Upper lobe of right lung (tissue), 1 donor: ENCODE data around the gene MIER2. TPM values are rescaled to one million over a fixed set of nuclear protein-coding genes. Genes with fewer than 3 reads are reported as not detected.

Source experiments
- ATAC-seq: fragments of 200-7000 bp; cut with Tn5 transposase; one replicate; pipeline ENCODE4 v1.9.1; 2020; ENCODE audit warnings: mild to moderate bottlenecking, moderate library complexity
- DNase-seq: peaks from one replicate; pipeline ENCODE4 v3.0.0-alpha.2; 2020
- H3K27ac ChIP-seq: fragments of 200-600 bp; one replicate; pipeline ENCODE4 v1.8.0; 2022
- H3K27me3 ChIP-seq: fragments of 200-600 bp; one replicate; pipeline ENCODE4 v1.8.0; 2022; ENCODE audit warnings: mild to moderate bottlenecking
- H3K36me3 ChIP-seq: fragments of 200-600 bp; one replicate; pipeline ENCODE4 v1.8.0; 2022
- H3K4me1 ChIP-seq: fragments of 200-600 bp; one replicate; pipeline ENCODE4 v1.8.0; 2022
- H3K4me3 ChIP-seq: fragments of 200-600 bp; one replicate; pipeline ENCODE4 v1.8.0; 2022; ENCODE audit warnings: mild to moderate bottlenecking
- H3K9me3 ChIP-seq: fragments of 200-600 bp; one replicate; pipeline ENCODE4 v1.8.0; 2022
- CTCF ChIP-seq: fragments of 200-600 bp; IDR thresholded peaks from one replicate; pipeline ENCODE4 v1.8.0; 2022; ENCODE audit warnings: antibody characterized with exemption
- intact Hi-C: fragments of 100-400 bp; cut with DNase I; formaldehyde crosslinking; loops from one replicate; pipeline ENCODE4 v1.11.0; 2022
- total RNA-seq: library from RNA; stranded (reverse); fragmentation: NEBNext Ultra II Directional; extraction: Animal tissue kit (Norgen Biotek cat#: 25700); gene quantifications from one replicate; pipeline ENCODE4 v1.2.1, GENCODE V29; 2021
- donor health status: DM: no; HTN: yes; CAD: no; lungs with severe emphysema.

Gene MIER2
- total RNA-seq, 1 donor from 2014 or later, result 43.1 TPM

GRCh38 chr19:369876-370275 is 25.3 kb upstream of the MIER2 start:
- no peak overlapping the region for H3K27ac ChIP-seq
- H3K36me3 ChIP-seq, result no peaks in the 10 kb centered on the region
- peaks cover 10% of the 10 kb centered on the region for H3K27me3 ChIP-seq
- no peak overlapping the region for H3K4me3 ChIP-seq
- no peaks in the 10 kb centered on the region for H3K4me1 ChIP-seq
- DNase-seq (no peak), ATAC-seq (no peak)
- H3K9me3 ChIP-seq, result no peaks in the 10 kb centered on the region
- intact Hi-C loops, result no loop called here
- TF ChIP-seq CTCF, result no peak

GRCh38 chr19:369256-369655 is 24.7 kb upstream of the MIER2 start:
- Histone ChIP-seq H3K27me3 (peaks cover 13% of the 10 kb centered on the region), H3K36me3 (no peaks in the 10 kb centered on the region), H3K4me3 (no peak overlapping the region), H3K9me3 (no peaks in the 10 kb centered on the region), H3K4me1 (no peaks in the 10 kb centered on the region), H3K27ac (no peak overlapping the region)
- no peak for DNase-seq
- no peak for TF ChIP-seq CTCF
- intact Hi-C loops, result no loop called here
- no peak for ATAC-seq

- Histone ChIP-seq H3K36me3 (no peaks in the 10 kb centered on the region), H3K4me3 (no peak overlapping the region), H3K9me3 (no peaks in the 10 kb centered on the region), H3K27ac (no peak overlapping the region), H3K27me3 (peaks cover 9% of the 10 kb centered on the region), H3K4me1 (no peaks in the 10 kb centered on the region)
- TF ChIP-seq CTCF, result no peak
- no peak for DNase-seq
- no peak for ATAC-seq
- intact Hi-C loops, result no loop called here
These were observed 24.0 kb upstream of the MIER2 start for GRCh38 chr19:368630-369024.

GRCh38 chr19:367963-368629 is 23.5 kb upstream of the MIER2 start:
- no peak for ATAC-seq
- TF ChIP-seq CTCF, result no peak
- peaks cover 8% of the 10 kb centered on the region for H3K27me3 ChIP-seq
- no peak overlapping the region for H3K27ac ChIP-seq
- DNase-seq, result no peak
- intact Hi-C loops, result no loop called here
- no peaks in the 10 kb centered on the region for H3K9me3 ChIP-seq
- H3K4me3 ChIP-seq, result no peak overlapping the region
- no peaks in the 10 kb centered on the region for H3K36me3 ChIP-seq
- no peaks in the 10 kb centered on the region for H3K4me1 ChIP-seq

- Histone ChIP-seq H3K27me3 (peaks cover 8% of the 10 kb centered on the region), H3K9me3 (no peaks in the 10 kb centered on the region), H3K36me3 (no peaks in the 10 kb centered on the region), H3K4me3 (no peak overlapping the region), H3K27ac (no peak overlapping the region), H3K4me1 (no peaks in the 10 kb centered on the region)
- TF ChIP-seq CTCF, result no peak
- intact Hi-C loops, result no loop called here
- no peak for DNase-seq
- no peak for ATAC-seq
These were observed 23.0 kb upstream of the MIER2 start for GRCh38 chr19:367561-367960.

GRCh38 chr19:366951-367350 is 22.4 kb upstream of the MIER2 start:
- no peak overlapping the region for H3K27ac ChIP-seq
- DNase-seq (no peak), ATAC-seq (no peak)
- TF ChIP-seq CTCF, result no peak
- H3K27me3 ChIP-seq, result peaks cover 8% of the 10 kb centered on the region
- H3K36me3 ChIP-seq, result no peaks in the 10 kb centered on the region
- H3K9me3 ChIP-seq, result no peaks in the 10 kb centered on the region
- intact Hi-C loops, result no loop called here
- no peaks in the 10 kb centered on the region for H3K4me1 ChIP-seq
- no peak overlapping the region for H3K4me3 ChIP-seq
